WTC11 (cell line): Measurements from ENCODE around the gene SLC11A2. TPM values are rescaled to one million over a fixed set of nuclear protein-coding genes. Genes with fewer than 3 reads are reported as not detected.
A peak's percentile ranks its signal among the peaks of the same experiment; 100 is the strongest.

Experiments used
- ATAC-seq: fragments of 200-7000 bp; cut with Tn5 transposase; 2 replicates; pipeline ENCODE4 v1.10.0; 2021; ENCODE audit warnings: mild to moderate bottlenecking, moderate library complexity
- CTCF ChIA-PET: fragments of 300-600 bp; sonication (Branson Sonifier 250); formaldehyde crosslinking; loops from one replicate; lab custom pipeline; 2021; ENCODE audit warnings: antibody characterized with exemption; lab: Charles Lee
- POLR2A ChIA-PET: fragments of 350-600 bp; sonication (Branson Sonifier 250); formaldehyde crosslinking; loops from one replicate; lab custom pipeline; 2021; ENCODE audit warnings: antibody characterized with exemption; lab: Charles Lee
- DNase-seq: peaks from one replicate; pipeline ENCODE4 v3.0.0; 2021; ENCODE audit warnings: low spot score
- H3K27ac Mint-ChIP-seq: 2 replicates; pipeline ENCODE4 v1.8.0; 2021; ENCODE audit warnings: mixed read lengths
- H3K27me3 Mint-ChIP-seq: 2 replicates; pipeline ENCODE4 v1.8.0; 2021; ENCODE audit warnings: low read depth, mild to moderate bottlenecking, moderate library complexity, mixed read lengths
- H3K36me3 Mint-ChIP-seq: 2 replicates; pipeline ENCODE4 v1.8.0; 2021; ENCODE audit warnings: mixed read lengths
- H3K4me1 Mint-ChIP-seq: 2 replicates; pipeline ENCODE4 v1.8.0; 2022; ENCODE audit warnings: mixed read lengths
- H3K4me3 Mint-ChIP-seq: 2 replicates; pipeline ENCODE4 v1.8.0; 2021; ENCODE audit warnings: mild to moderate bottlenecking, moderate library complexity, mixed read lengths
- H3K9me3 Mint-ChIP-seq: 2 replicates; pipeline ENCODE4 v1.8.0; 2021; ENCODE audit warnings: mixed read lengths
- CBFB ChIP-seq: sonication (generic); formaldehyde crosslinking; IDR thresholded peaks from 2 replicates; pipeline ENCODE4 v1.8.1; 2022; ENCODE audit warnings: mild to moderate bottlenecking, low read depth, missing genetic modification reagents
- ESRRA ChIP-seq: sonication (generic); formaldehyde crosslinking; IDR thresholded peaks from 2 replicates; pipeline ENCODE4 v1.8.1; 2022; ENCODE audit warnings: mild to moderate bottlenecking, missing genetic modification reagents, borderline replicate concordance
- FOXJ3 ChIP-seq: sonication (generic); formaldehyde crosslinking; IDR thresholded peaks from 2 replicates; pipeline ENCODE4 v1.9.0; 2021; ENCODE audit warnings: missing genetic modification reagents, mild to moderate bottlenecking, borderline replicate concordance
- FOXP1 ChIP-seq: sonication (generic); formaldehyde crosslinking; IDR thresholded peaks from 2 replicates; pipeline ENCODE4 v1.8.0; 2022; ENCODE audit warnings: missing genetic modification reagents, mild to moderate bottlenecking, moderate library complexity, borderline replicate concordance
- GABPB1 ChIP-seq: sonication (generic); formaldehyde crosslinking; IDR thresholded peaks from 2 replicates; pipeline ENCODE4 v1.8.1; 2023; ENCODE audit warnings: mild to moderate bottlenecking, missing genetic modification reagents
- GTF2I ChIP-seq: fragments of 250-450 bp; sonication (Bioruptor Pico); conservative IDR thresholded peaks from 2 replicates; pipeline ENCODE4 v1.4.0; 2021; ENCODE audit warnings: mild to moderate bottlenecking
- HMGA2 ChIP-seq: fragments of 250-450 bp; sonication (Bioruptor Pico); IDR thresholded peaks from 2 replicates; pipeline ENCODE4 v1.4.0; 2021; ENCODE audit warnings: mild to moderate bottlenecking, moderate library complexity
- HMGXB4 ChIP-seq: sonication (generic); formaldehyde crosslinking; IDR thresholded peaks from 2 replicates; pipeline ENCODE4 v1.8.1; 2023; ENCODE audit warnings: mild to moderate bottlenecking, moderate library complexity, missing genetic modification reagents
- NFYB ChIP-seq: sonication (generic); formaldehyde crosslinking; conservative IDR thresholded peaks from 2 replicates; pipeline ENCODE4 v1.8.0; 2022; ENCODE audit warnings: low read depth, missing genetic modification reagents
- NR2C2 ChIP-seq: sonication (generic); formaldehyde crosslinking; IDR thresholded peaks from 2 replicates; pipeline ENCODE4 v1.8.0; 2022; ENCODE audit warnings: mild to moderate bottlenecking, missing genetic modification reagents
- OVOL2 ChIP-seq: fragments of 250-450 bp; sonication (Bioruptor Pico); IDR thresholded peaks from 2 replicates; pipeline ENCODE4 v1.9.0; 2021; ENCODE audit warnings: mild to moderate bottlenecking, borderline replicate concordance
- PRDM15 ChIP-seq: sonication (generic); formaldehyde crosslinking; IDR thresholded peaks from 2 replicates; pipeline ENCODE4 v1.8.0; 2022; ENCODE audit warnings: missing genetic modification reagents
- SMAD4 ChIP-seq: sonication (generic); formaldehyde crosslinking; IDR thresholded peaks from 2 replicates; pipeline ENCODE4 v1.8.0; 2022; ENCODE audit warnings: mild to moderate bottlenecking, missing genetic modification reagents
- USF1 ChIP-seq: sonication (generic); formaldehyde crosslinking; IDR thresholded peaks from 2 replicates; pipeline ENCODE4 v1.8.0; 2022; ENCODE audit warnings: mild to moderate bottlenecking, missing genetic modification reagents
- ZBTB21 ChIP-seq: sonication (generic); formaldehyde crosslinking; IDR thresholded peaks from 2 replicates; pipeline ENCODE4 v1.8.1; 2023; ENCODE audit warnings: mild to moderate bottlenecking, missing genetic modification reagents, borderline replicate concordance
- ZNF138 ChIP-seq: sonication (generic); formaldehyde crosslinking; conservative IDR thresholded peaks from 2 replicates; pipeline ENCODE4 v1.8.1; 2022; ENCODE audit warnings: mild to moderate bottlenecking, moderate library complexity, missing genetic modification reagents
- total RNA-seq: library from RNA; stranded (reverse); gene quantifications from 3 replicates; pipeline ENCODE4 v1.2.3, GENCODE V29; 2021
- TF ChIP-seq, protein P1 (sequence below): fragments of 200-600 bp; IDR thresholded peaks from 2 replicates; pipeline ENCODE4 v1.8.0; 2022; ENCODE audit warnings: antibody characterized with exemption
- TF ChIP-seq, protein P2 (sequence below): sonication (generic); formaldehyde crosslinking; IDR thresholded peaks from 2 replicates; pipeline ENCODE4 v1.8.0; 2022; ENCODE audit warnings: mild to moderate bottlenecking, missing genetic modification reagents
- TF ChIP-seq, protein P3 (sequence below): fragments of 250-450 bp; sonication (Bioruptor Pico); IDR thresholded peaks from 2 replicates; pipeline ENCODE4 v1.9.0; 2021; ENCODE audit warnings: mild to moderate bottlenecking

SLC11A2 gene
- total RNA-seq, 1 experiment from 2014 or later, result 58.0 TPM

- CTCF ChIA-PET, result interaction anchor here (1.0 to 2.5 kb wide), 4 partner anchors 19 to 332 kb away, joined by 3 to 19 read pairs (median 6); partner anchors contain the start of gene SLC11A2
- Mint-ChIP-seq H3K27ac (peak overlapping the region; percentile 48), H3K36me3 (peaks cover 42% of the 10 kb centered on the region), H3K9me3 (no peaks in the 10 kb centered on the region), H3K4me3 (no peak overlapping the region; the same call in 1 of the 2 replicates), H3K27me3 (no peaks in the 10 kb centered on the region), H3K4me1 (peaks cover 46% of the 10 kb centered on the region)
- POLR2A ChIA-PET, result interaction anchor here (1.6 kb wide), 1 partner anchor 17 kb away, joined by 7 read pairs; the partner anchor contains the start of gene SLC11A2
- ATAC-seq (peak; percentile 17; the same call in 1 of the 2 replicates), DNase-seq (no peak)
- TF ChIP-seq SMAD4, result no peak
- no peak for TF ChIP-seq ZNF138 (CRISPR knock-in tag)
- no peak for TF ChIP-seq NFYB (CRISPR knock-in tag)
- TF ChIP-seq USF1 (CRISPR knock-in tag), result no peak
- TF ChIP-seq, protein P1, sequence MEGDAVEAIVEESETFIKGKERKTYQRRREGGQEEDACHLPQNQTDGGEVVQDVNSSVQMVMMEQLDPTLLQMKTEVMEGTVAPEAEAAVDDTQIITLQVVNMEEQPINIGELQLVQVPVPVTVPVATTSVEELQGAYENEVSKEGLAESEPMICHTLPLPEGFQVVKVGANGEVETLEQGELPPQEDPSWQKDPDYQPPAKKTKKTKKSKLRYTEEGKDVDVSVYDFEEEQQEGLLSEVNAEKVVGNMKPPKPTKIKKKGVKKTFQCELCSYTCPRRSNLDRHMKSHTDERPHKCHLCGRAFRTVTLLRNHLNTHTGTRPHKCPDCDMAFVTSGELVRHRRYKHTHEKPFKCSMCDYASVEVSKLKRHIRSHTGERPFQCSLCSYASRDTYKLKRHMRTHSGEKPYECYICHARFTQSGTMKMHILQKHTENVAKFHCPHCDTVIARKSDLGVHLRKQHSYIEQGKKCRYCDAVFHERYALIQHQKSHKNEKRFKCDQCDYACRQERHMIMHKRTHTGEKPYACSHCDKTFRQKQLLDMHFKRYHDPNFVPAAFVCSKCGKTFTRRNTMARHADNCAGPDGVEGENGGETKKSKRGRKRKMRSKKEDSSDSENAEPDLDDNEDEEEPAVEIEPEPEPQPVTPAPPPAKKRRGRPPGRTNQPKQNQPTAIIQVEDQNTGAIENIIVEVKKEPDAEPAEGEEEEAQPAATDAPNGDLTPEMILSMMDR, result no peak
- TF ChIP-seq NR2C2 (CRISPR knock-in tag), result no peak
- TF ChIP-seq PRDM15 (CRISPR knock-in tag), result no peak
- TF ChIP-seq CBFB (CRISPR knock-in tag), result no peak
- no peak for TF ChIP-seq GTF2I (CRISPR knock-in tag)
- no peak for TF ChIP-seq FOXJ3 (CRISPR knock-in tag)
- no peak for TF ChIP-seq HMGXB4 (CRISPR knock-in tag)
- TF ChIP-seq OVOL2, result no peak
- TF ChIP-seq ZBTB21 (CRISPR knock-in tag), result no peak
- TF ChIP-seq FOXP1 (CRISPR knock-in tag), result no peak
- TF ChIP-seq, protein P2, sequence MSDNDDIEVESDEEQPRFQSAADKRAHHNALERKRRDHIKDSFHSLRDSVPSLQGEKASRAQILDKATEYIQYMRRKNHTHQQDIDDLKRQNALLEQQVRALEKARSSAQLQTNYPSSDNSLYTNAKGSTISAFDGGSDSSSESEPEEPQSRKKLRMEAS (CRISPR knock-in tag), result no peak
- TF ChIP-seq, protein P3, sequence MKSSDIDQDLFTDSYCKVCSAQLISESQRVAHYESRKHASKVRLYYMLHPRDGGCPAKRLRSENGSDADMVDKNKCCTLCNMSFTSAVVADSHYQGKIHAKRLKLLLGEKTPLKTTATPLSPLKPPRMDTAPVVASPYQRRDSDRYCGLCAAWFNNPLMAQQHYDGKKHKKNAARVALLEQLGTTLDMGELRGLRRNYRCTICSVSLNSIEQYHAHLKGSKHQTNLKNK, result no peak
- TF ChIP-seq GABPB1 (CRISPR knock-in tag), result no peak
- TF ChIP-seq HMGA2 (CRISPR knock-in tag), result no peak
- no peak for TF ChIP-seq ESRRA
Measured at GRCh38 chr12:51009056-51009440, 17.1 kb downstream of the SLC11A2 start.
